ENCODE data around the gene STK25.

Gene STK25

GRCh38 chr2:241508240-241509154 lies at the start of gene STK25:
Gene STK25, minus strand, starts transcription at chr2:241508584. Its CDS starts 549 bp downstream, at chr2:241508035.
- peak; percentile 98 for DNase-seq

DNA sequence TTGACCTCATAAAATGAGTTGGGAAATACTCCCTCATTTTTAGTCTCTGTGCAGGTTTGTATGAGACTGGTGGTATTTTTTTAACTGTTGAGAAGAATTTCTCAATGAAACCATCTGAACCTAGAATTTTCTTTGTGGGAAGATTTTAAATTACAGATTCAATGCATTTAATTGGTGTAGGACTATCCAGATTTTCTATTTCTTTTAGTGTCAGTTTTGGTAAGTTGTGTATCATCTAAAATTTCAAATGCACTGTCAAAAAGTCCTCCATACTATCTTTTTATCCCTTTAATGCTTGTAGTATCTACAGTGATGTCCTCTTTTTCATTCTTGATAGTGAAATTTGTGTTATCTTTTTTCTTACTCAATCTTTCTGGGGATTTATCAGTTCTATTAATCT lies 48.4 kb upstream of the STK25 start:
- DNase-seq = no peak

DNA sequence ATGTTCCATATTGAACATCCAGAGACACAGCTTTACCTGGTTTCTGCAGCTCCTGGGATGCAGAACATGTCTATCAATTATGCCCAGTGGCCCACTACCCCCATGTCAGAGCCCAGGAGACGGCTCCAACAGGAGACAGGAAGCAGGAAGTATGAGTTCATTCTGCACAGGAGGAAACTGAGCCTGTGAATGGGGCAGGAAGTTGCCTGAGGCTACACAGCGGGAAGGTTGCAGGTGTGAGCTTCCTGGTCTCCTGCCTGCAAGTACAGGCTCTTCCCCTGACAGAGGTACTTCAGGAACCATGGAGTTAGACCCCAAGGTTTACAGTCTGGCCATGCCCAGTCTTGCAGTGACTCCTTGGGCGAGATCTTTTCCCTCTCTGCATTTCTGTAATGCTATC lies 47.3 kb upstream of the STK25 start:
- no peak for DNase-seq

DNA sequence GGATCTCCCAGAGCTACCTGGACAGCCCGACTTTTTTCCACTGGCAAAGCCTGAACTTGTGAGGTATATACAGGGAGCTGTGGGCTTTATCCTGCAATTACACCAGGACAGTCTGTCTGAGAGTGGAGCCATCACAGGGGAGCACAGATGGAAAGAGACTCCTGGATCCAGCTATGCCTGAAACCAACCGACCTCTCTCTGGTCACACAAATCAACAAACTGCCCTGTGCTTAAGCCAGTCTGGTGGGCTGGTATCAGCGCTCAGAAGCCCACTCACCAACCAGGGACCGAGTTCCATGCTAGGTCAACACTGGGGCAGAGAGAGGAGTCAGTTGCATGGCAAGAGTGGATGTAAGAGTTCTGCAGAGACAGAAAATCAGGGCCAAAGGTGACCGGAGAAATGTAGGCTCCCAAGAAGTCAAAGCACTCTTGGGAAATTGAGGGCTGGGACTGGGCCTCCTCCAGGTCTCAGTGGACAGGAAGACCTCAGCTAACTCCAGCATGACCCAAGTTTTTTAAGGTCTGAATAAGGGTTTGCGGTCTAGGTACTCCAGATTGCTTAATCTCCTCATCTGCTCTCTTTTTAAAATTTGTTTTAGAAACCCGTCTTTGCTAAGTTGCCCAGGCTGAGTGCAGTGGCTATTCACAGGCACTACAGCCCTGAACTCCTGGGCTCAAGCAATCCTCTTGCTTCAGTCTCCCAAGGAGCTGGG lies 46.4 kb upstream of the STK25 start:
- no peak for DNase-seq

- no peak for DNase-seq
Observed at GRCh38 chr2:241553981-241554380, 45.6 kb upstream of the STK25 start.

- no peak for DNase-seq
Observed at GRCh38 chr2:241553512-241553830, 45.1 kb upstream of the STK25 start.

GRCh38 chr2:241551998-241552737 lies 43.8 kb upstream of the STK25 start:
- DNase-seq = no peak

DNA sequence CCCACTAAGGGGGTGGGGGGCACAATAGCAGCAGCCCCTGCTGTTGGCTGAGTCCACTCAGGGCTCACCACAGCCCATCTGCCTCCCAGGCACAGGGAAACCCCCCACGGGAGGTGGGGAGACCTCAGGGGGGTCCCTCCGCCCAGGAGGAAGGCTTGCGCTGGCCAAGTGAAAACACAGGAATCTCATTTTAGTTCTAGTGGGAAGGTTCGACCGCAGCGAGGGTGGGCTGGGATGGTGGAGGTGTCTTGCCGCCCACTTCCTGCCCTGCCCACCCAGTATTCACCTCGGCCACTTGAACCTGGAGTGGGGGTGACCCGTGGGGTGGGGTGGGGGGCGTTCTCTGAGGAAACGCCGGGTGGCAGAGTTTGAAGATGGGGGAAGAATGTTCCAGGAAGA lies 43.2 kb upstream of the STK25 start:
- DNase-seq = no peak

- DNase-seq = no peak
Observed at GRCh38 chr2:241550616-241551580, 42.5 kb upstream of the STK25 start.

DNA sequence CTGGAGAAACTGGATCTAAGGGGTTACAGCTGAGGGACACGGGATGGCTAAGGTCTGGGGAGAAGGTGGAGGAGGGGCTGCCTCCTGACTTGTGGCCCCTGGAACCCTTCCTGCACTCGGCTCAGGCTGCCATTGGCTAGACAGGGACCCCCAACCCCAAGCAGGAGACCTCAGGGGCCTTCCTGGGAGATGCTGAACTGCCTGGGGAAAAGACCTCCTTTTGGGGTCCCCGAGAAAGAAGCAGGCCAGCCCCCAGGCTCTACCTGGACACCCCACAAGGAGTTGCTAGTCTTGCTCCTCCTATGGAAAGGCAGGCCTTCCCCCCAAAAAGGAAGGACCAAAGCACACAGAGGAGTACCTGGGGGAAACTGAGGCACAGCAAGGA lies 40.1 kb upstream of the STK25 start:
- no peak for DNase-seq

- no peak for DNase-seq
Observed at GRCh38 chr2:241547781-241548450, 39.5 kb upstream of the STK25 start.

DNA sequence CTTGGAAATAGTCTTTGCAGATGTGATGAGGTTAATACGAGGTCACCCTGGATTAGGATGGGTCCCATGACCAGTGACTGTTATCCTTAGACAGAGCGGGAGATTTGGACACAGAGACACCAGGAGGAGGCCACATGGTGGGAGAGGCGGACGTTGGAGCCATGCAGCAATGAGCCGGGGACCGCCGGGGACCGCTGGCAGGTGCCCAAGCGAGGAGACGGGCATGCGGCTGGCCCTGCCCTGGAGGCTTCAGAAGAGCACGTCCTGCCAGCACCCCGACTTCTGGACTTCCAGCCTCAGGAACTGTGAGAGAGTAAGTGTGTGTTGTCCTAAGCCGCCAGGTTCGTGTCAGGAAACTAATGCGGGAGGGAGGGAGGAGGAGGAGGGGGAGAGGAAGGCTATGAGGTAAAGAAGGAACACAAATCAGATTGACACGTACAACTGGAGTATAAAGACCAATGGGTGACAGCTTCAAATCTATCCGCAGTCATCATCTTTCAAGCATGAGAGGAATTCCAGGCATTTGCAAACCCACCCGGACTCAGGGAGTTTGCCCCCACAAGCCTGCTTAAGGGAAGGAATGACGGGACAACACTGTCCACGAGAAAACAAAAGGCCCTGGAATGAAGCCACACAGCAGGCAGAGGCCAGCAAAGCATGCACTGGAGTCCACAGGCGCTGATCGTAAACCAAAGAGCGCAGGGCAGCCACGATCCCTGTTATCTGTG lies 38.6 kb upstream of the STK25 start:
- no peak for DNase-seq

DNA sequence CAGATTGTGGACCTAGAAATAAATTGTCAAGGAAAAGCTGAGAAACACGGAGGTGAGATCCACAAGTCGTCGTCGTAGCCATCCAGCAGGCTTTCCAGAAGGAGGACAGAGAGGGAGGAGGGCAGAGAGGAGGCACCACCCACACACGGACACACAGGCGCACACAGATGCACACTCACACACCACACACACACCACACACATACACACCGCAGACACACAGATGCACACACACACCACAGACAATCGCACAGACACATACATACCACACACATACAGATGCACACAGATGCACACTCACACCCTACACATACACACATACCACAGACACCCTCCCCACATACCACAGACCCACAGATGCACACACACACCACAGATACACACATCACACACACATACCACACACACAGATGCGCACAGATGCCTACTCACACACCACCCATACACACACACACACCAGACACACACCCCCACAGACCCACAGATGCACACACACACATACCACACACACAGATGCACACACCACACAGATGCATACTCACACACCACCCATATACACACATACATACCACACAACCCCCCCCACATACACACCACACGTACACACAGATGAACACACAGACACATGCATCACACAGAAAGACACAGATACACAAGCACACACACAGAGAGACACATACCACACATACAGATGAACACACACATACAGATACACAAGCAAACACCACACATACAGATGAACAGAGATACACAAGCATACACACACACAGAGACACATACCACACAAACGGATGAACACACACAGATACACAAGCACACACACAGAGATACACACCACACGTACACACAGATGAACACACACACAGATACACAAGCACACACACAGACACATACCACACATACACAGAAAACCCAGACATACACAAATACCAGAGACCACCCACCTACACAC lies 37.4 kb upstream of the STK25 start:
- DNase-seq = no peak

- DNase-seq = no peak
Observed at GRCh38 chr2:241545106-241545505, 36.7 kb upstream of the STK25 start.

- no peak for DNase-seq
Observed at GRCh38 chr2:241542278-241542605, 33.9 kb upstream of the STK25 start.

DNA sequence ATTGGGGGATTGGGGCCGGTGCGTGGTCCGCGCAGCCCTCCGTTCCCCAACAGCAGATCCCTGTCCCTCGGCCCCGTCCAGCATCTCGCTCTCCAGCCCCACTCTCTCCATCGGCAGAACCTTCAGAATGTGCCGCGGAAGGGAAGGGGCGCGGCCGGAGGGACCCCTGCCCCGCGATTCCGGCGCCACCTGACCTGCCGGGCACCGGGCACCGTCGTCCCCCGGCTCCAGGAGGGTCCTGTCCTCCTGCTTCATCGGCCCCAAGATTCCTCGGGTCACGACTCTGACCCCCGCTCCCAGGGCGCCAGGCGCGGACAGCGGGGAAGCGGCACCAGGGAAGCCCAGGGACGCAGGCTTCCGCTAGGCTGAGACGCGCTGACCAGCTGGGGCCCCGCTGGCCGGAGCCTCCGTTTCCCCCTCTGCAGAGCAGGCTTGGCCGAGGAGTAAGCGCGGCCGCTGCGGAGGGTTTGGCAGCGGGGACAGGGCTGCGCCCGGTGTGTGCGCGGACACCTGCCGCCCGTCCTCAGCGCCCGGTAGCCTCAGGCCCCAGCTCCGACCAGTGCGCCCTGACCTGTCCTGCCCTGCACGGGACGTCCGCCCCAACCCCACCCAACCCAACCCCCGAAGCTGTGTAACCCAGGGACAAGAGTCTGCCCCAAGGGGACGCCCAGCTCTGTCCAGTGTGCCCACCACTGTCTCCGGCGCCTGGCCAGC lies 33.3 kb upstream of the STK25 start:
- no peak for DNase-seq

DNA sequence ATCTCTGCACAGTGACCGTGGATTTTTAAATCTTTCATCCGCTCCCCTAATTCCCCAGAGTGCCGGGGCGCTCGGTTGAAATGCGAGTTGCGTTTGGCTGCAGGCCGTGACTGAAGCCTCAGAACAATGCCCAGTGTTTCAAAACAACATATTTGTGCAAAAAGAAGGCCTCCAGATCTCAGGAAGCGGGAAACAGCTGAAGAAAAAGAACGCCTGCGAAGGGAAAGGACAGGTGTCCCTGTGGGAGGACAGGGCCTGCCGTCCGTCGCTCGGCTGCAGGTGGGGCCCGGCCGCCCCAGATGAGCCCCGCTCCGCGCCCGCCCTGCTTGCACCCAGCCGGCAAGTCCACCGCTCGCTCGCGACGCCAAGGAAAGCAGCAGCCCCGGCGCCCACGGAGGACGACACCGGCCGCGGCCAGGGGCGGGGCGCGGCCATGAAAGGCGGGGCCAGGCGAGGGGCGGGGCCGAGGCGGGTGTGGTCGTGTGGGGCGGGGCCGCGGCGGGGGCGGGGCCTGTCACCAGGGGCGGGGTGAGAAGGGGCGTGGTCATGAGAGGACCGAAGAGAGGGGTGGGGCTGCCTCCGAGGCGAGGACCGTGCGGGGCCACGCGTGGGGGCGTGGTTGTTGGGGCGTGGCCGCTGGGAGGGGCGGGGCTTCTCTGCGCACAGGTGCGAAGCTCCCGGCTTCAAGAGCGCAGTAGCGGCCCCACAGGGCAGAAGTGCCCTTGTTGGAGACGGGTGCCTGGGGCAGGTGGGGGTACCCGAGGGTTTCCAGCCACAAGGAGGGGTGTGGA lies 32.6 kb upstream of the STK25 start:
- DNase-seq = peak; percentile 24

DNA sequence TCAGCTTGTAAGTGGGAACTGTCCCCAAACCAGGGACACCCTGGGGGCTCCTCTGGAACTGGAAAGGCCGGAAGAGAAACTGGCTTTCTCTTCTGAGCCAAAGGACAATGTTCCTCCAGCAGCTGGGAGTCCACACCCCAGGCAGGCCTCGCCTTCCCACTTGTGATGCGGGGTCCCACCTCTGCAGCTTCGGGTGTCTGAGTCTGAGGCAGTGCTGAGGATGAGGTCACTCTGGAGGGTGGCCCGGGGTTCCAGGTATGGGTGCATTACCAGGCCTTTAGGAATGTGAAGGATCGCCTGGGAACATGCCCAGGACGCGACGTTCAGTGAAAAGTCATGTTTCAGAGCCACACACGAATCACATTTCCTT lies 32.0 kb upstream of the STK25 start:
- no peak for DNase-seq

All from activated effector memory CD4-positive, alpha-beta T cell treated with Interleukin-2 at 50 U/mL for 16 hours (primary cell).